HG02970 (cell line): ENCODE measurements around the gene SNX13.
"Not testable (repeated sequence)": the region's sequence is repeated elsewhere in the genome, so short reads cannot be mapped to it uniquely, and the experiment has no call there.

Source experiments
- ATAC-seq: cut with Tn5 transposase; IDR thresholded peaks from one replicate; pipeline ENCODE4 v1.9.1; 2021; ENCODE audit warnings: mild to moderate bottlenecking, moderate library complexity, moderate number of reproducible peaks; ENCODE audit not compliant: unreplicated experiment, low FRiP score

Gene SNX13

DNA sequence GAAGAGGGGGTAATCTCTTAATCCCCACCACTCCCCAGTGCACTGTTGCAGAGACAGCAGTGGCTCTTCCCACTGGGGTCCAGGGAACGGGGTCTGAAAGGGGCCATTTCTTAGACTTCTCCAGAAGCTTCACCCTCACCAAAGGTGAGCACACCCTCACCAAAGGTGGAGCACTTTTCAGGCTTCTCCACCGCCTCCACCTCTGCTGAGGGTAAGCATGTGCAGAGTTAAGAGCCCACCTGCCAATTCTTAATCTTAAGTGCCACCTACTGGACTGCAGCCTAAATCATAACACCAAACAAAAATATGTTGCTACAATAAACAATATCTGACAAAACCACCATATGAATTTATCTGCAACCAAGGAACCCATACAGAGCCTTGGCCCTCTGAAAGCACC is 27.0 kb downstream of the SNX13 start:
- no peak for ATAC-seq

DNA sequence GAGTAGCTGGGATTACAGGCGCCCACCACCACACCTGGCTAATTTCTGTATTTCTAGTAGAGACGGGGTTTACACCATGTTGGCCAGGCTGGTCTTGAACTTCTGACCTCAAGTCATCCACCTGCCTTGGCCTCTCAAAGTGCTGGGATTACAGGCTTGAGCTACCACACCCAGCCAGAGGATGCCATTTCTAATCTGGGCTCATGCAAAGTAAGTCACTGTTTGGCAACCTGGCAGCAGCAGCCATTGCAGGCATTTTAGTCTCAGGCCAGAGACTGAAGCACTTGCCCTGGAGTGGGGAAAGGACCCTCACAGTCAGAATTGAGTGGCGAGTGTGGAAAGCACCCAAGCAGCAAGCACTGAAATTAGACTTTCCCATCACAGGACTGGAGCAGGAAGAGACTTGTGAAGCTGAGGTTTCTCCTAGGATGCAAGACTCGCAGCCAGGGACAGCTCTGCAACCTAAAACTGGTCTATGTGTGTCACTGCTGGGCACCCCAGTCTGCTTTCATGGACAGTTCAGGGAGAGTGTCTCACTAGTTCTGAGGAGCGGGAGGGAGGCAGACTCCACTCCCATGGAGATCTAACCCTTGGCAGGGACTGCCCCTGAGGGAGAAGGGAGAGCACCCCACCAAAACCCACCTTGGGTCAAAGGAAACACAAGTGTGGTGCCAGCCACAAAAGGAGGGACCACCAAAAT is 27.6 kb downstream of the SNX13 start:
- ATAC-seq: no peak

DNA sequence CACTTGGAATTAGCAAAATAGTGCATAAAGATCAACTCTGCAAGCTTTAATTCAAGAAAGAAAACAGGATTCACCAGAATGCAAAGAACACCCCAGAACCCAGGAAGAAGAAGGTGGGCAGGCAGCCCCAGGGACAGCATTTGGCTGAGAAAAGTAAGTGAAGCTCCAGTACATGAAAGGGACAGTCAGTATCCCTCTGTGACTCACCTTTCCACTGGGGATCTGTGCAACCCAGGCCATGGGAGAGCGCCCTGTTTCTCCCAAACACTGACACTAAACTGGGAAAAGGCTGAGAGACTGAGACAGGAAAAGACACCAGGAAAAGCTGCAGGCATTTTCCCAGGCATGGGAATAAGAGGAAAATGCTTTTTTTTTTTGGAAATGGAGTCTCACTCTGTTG is 28.2 kb downstream of the SNX13 start:
- ATAC-seq: no peak

GRCh38 chr7:17910377-17910776 is 29.9 kb downstream of the SNX13 start:
- no peak for ATAC-seq

- not testable (repeated sequence) for ATAC-seq
Measured at GRCh38 chr7:17909310-17909709, 31.0 kb downstream of the SNX13 start.

DNA sequence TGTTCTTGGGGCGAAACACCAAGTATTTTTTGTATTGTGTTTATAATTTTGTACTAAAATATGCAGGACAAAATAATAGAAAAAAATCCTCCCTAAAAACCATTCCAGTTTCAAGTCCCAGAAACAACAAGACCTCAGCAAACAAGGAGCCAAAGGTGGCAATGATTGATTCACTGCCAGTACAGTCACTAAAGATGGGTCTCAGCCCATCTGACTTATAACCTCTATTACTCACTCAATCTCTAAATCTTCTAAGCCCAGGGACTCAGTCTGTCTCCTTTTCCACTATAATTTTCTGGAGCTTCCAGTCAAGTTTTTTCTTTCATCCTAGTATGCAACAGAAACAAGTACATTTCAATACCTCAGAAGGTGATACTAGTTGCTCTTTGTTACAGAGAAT is 33.3 kb downstream of the SNX13 start:
- no peak for ATAC-seq

DNA sequence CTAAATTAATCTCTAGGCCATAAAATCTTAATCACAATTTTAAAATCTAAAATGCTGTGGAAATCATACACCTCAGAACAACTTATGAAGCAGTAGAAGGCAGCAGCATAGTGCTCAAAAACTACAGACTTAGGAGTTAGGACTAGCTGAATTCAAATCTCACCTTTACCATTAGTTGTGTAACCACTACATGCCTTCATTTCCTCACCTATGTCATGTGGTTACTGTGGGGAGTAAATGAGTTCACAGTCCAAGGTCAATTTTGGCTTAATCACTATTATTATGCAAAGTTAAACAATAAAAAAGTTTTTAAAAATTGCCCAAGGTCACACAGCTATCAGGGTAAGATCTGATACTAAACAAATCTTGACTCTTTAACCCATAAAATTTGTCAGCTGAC is 37.0 kb downstream of the SNX13 start:
- no peak for ATAC-seq

GRCh38 chr7:17902599-17902998 is 37.7 kb downstream of the SNX13 start:
- no peak for ATAC-seq

- no peak for ATAC-seq
Measured at GRCh38 chr7:17900464-17900863, 39.8 kb downstream of the SNX13 start.

DNA sequence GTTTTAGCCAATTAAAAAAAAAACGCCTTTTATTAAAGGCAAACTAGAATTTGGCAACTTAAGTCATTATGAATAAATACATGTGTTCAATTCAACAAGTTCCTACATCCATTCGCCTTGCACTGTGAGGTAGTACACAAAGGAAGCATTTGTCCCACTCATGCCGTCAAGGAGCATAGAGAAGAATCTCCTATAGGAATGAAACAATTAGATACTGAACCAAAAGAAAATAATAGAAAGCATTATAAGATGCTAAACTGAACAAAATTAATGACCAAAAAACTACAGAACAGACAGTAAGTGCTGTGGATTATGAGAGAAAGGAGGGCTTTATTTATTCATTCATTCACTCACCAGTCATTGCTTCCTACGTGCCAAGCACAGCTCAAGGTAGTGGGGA is 42.2 kb downstream of the SNX13 start:
- ATAC-seq: no peak

- no peak for ATAC-seq
Measured at GRCh38 chr7:17887286-17887685, 53.0 kb downstream of the SNX13 start.

GRCh38 chr7:17882685-17883084 is 57.6 kb downstream of the SNX13 start:
- no peak for ATAC-seq

DNA sequence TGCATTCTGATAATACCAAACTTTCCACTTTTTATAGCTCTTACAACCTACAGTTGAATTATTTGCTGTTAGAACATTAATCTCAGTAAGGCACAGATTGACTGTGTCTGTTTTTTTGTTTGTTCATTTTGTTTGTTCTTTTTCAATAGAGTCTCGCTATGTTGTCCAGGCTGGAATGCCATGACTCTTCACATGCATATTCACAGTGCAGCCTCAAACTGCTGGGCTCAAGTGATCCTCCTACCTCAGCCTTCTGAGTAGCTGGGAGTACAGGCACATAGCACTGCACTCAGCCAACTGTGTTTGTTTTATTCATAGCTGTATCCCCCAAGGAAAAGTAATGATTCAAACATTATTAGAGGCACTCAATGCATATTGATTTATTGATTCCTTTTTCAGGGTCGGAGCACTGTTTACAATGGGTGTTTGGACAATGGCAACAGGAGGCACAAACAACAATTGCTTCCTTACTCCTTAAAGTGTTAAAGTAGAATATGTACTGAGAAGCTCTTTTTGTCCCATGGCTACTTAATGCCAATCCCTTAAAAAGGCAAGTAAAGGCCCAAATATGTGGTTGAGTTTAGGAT is 61.1 kb downstream of the SNX13 start:
- no peak for ATAC-seq

- no peak for ATAC-seq
Measured at GRCh38 chr7:17878627-17879026, 61.7 kb downstream of the SNX13 start.

GRCh38 chr7:17871815-17872533 is 68.3 kb downstream of the SNX13 start:
- no peak for ATAC-seq

- no peak for ATAC-seq
Measured at GRCh38 chr7:17870406-17870805, 69.9 kb downstream of the SNX13 start.

- ATAC-seq: no peak
Measured at GRCh38 chr7:17863809-17864143, 76.5 kb downstream of the SNX13 start.

DNA sequence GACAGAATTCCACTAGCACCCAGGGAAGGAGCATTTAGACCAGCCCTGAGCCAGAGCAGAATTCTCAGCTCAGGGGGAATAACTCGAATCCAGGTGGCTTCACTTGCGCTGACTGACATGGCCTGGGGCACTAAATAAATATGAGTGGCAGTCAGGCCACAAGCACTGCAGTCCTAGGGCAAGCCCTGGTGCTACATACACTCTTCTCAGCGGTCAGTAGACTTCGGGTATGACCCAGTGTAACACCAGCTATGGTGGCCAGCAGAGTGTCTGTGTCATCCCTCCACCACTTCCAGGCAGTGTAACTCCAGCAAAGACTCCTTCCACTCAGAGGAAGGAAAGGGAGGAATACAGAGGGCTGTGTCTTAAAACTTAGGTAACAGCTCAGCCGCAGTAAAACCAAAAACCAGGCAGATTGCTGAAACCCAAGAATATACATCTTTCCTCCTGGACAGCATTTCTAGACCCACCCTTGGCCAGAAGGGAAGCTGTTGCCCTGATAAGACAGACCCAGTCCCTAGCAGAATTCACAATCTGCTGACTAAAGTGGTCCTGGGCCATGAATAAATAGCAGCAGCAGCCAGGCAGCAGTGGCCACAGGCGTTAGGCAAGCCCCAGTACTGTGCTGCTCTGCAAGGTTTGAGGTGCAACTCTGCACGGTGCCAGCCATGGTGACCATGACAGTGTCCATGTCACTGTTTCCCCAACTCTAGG is 77.0 kb downstream of the SNX13 start:
- ATAC-seq: no peak

GRCh38 chr7:17856251-17856650 is 84.0 kb downstream of the SNX13 start:
- ATAC-seq: no peak

- ATAC-seq: no peak
Measured at GRCh38 chr7:17855202-17855601, 85.1 kb downstream of the SNX13 start.

- ATAC-seq: no peak
Measured at GRCh38 chr7:17854261-17855047, 85.8 kb downstream of the SNX13 start.
